HG03342 (cell line): Measurements from ENCODE around the gene CCDC177.
"Not testable (repeated sequence)": the region's sequence is repeated elsewhere in the genome, so short reads cannot be mapped to it uniquely, and the experiment has no call there.

Experiments
- ATAC-seq: cut with Tn5 transposase; IDR thresholded peaks from one replicate; pipeline ENCODE4 v1.9.1; 2021; ENCODE audit warnings: mild to moderate bottlenecking, moderate library complexity; ENCODE audit not compliant: unreplicated experiment

CCDC177 gene

GRCh38 chr14:69600304-69600891, 25.7 kb upstream of the CCDC177 start:
- no peak for ATAC-seq

DNA sequence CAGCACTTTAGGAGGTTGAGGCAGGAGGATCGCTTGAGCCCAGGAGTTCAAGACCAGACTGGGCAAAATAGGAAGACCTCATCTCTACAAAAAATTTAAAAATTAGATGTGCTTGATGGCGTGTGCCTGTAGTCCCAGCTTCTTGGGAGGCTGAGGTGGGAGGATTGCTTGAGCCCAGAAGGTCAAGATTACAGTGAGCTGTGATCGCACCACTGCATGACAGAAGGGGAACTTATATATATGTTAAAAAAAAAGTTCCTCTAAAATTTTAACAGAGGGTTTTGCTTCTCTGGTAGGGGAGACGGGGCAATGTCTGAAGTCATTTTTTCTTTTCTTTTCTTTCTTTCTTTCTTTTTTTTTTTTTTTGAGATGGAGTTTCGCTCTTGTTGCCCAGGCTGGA, 24.8 kb upstream of the CCDC177 start:
- not testable (repeated sequence) for ATAC-seq

DNA sequence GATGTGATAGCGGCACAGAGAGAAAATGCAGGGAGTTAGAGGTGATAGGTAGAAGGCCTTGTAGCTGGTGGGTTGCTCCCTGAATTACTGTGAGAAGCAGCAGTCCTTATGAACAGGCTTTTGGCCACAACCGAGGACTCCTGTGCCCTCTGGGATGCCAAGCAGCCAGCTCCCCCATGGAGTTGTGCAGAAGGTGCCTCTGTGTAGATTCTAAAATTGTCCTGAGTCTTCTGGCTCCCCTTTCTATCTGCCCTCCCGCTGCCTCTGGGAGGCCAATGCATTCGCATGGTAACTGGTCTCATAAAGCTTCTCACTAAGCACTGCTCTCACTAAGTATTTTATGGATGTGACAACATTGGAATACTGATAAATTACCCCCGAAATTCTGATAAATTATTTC, 20.7 kb upstream of the CCDC177 start:
- ATAC-seq, result no peak

DNA sequence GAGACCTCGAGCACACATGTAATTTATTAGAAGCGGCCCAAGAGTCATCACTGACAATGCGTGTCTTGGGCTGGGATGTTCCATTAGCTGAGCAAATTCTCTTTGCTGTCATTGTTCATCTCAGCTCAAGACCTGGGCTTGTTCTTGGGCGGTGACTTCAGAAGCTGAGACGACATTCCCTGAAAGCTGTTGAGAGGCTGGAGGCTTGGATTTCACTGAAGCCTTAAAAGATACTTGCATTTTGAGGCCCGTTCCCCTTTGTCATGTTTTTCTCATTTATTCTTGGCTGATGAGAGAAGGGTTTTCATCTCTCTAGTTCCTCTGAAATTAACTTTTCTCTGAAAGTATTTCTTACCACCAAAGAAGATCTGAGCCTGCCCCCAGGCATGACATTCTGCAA, 20.2 kb upstream of the CCDC177 start:
- ATAC-seq, result no peak

GRCh38 chr14:69593018-69593677, 18.5 kb upstream of the CCDC177 start:
- ATAC-seq, result no peak

DNA sequence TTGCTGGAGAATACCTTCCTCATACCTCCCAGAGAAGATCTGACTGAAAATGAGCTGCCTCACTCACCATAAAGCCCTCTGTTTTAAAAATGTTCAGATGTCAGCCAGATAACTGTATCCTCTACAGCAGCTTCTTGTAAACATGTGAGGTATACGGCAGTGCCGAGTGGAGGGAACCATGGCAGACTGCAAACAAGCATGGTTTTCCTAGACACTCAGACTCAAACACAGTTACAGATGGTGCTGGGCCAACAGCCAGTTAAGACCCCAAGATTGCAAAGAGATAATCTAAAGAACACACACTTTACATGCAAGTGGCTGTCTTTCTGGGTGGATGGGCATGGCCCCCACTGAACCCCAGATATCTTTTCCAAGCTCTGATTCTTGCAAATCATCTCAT, 16.6 kb upstream of the CCDC177 start:
- no peak for ATAC-seq

DNA sequence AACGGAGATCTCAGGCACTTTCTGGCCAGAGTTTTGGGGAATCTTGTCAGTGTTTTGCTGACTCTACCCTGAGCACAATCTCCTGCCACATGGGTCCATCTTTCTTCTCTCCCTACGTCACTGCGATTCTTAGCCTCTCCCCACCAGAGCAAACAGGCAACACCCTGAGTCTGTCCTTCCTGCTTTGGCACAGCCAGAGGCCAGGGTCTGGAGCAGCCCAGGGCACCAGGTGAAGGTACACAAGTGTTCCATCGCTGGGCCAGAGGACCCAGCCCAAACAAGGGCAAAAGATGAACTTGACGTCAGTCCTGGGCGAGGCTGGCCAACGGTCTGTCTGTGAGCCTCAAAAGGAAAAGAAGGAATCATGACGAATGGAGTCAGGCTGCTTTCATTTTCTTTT, 12.7 kb upstream of the CCDC177 start:
- no peak for ATAC-seq

GRCh38 chr14:69586404-69586803, 11.7 kb upstream of the CCDC177 start:
- no peak for ATAC-seq

GRCh38 chr14:69584389-69584788, 9.7 kb upstream of the CCDC177 start:
- no peak for ATAC-seq

DNA sequence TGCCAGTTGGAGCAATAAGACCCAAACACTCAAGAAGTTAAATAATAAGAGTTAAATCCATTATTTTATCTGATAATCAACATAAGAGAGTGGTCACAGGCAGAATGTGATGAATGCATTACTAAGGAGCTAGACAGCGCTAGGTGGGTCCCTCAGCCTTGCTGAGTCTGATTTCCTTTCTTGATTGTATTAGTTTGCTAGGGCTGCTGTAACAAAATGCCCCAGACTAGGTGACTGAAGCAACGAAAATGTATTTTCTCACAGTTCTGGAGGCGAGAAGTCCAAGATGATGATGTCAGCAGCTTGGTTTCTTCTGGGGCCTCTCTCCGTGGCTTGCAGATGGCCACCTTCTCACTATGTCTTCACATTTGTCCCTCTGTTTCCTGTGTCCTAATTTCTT, 8.2 kb upstream of the CCDC177 start:
- ATAC-seq, result no peak

GRCh38 chr14:69582212-69582611, 7.5 kb upstream of the CCDC177 start:
- no peak for ATAC-seq

GRCh38 chr14:69581316-69581935, 6.8 kb upstream of the CCDC177 start:
- ATAC-seq, result no peak

DNA sequence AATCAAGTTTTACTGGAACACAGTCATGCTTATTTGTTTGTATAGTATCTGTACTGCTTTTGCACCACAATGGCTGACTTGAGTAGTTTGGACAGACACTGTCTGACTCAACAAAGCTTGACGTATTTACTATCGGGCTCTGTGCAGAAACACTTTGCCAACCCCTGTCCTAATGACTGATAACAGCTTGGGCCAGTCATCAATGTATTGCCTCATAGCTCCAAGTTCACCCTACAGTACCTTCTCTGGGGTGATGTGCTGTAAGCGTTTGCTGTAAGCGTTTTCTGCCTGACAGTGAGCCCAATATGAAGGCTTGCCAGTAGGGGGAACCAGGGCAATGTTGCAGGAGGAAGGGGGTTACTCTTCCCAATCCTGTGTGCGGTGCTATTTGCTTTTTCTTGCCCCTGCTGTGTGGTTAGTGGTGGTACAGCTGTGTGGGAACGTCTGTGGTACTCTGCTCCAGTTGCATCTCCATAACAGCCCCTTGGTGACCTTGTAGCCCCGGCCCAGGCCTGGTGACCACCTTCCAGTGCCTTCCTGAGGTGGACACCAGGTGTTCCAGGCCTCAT, 5.4 kb upstream of the CCDC177 start:
- ATAC-seq, result no peak

DNA sequence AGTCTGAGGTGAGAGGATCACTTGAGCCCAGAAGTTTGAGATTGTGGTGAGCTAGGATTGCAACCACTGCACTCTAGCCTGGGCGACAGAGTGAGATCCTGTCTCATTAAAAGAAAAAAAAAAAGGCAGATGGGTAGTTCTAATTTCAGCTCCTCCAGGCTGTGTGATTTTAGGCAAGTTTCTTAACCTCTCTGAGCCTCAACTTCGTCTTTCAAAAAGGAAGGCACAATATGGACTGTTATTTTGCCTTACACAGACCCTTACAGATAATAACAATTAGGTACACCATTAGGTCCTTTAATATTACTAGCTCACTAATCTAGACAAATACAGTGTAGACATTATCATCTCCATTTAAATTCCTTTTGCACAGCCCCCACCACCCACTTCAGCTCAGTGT, 4.8 kb upstream of the CCDC177 start:
- ATAC-seq, result no peak

- no peak for ATAC-seq
Measured at GRCh38 chr14:69574954-69575295, 254 bp upstream of the CCDC177 start.

- no peak for ATAC-seq
Measured at GRCh38 chr14:69573831-69574262, 824 bp downstream of the CCDC177 start.

- ATAC-seq, result no peak
Measured at GRCh38 chr14:69573205-69573830, 1.4 kb downstream of the CCDC177 start.

GRCh38 chr14:69572841-69573135, 1.9 kb downstream of the CCDC177 start:
- no peak for ATAC-seq

GRCh38 chr14:69572030-69572840, 2.4 kb downstream of the CCDC177 start:
- no peak for ATAC-seq

DNA sequence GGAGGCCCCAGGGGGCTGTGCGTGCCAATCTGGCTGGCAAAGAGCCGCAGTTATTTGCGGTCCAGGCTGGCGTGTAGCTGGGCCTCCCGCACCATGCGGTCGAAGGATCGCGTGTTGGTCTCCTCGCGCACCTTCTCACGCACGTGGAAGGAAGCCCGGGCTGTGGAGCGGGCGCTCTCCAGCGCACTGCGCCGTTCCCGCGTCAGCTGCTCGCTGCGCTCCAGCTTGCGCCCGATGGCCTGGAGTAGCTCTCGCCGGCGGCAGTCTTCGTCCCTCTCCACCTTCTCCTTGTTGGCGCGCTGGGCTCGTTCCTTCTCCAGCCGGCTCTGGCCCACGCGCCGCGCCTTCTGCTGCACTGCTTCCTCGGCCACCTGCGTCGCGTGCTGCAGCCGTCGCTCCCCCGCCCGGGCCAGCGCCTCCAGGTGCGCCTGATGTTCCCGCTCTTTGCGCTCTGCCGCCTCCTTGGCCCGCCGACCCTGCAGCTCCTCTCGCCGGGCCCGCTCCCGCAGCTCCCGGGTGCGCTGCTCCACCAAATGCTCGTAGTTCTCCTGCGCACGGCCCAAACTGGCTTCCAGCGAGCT, 3.1 kb downstream of the CCDC177 start:
- ATAC-seq, result no peak

GRCh38 chr14:69570836-69571330, 3.8 kb downstream of the CCDC177 start:
- no peak for ATAC-seq
